Osteocyte (in vitro differentiated cells): Measurements from ENCODE around the gene GMPS. TPM values are rescaled to one million over a fixed set of nuclear protein-coding genes. Genes with fewer than 3 reads are reported as not detected.
"Not testable (repeated sequence)": the region's sequence is repeated elsewhere in the genome, so short reads cannot be mapped to it uniquely, and the experiment has no call there.

ENCODE experiments used
- DNase-seq: peaks from one replicate; pipeline ENCODE4 v3.0.0; 2021; ENCODE audit warnings: mixed read lengths; ENCODE audit not compliant: unreplicated experiment; ENCODE audit errors: extremely low spot score
- H3K27ac Mint-ChIP-seq: one replicate; pipeline ENCODE4 v1.8.0; 2021; ENCODE audit warnings: mild to moderate bottlenecking, mixed read lengths; ENCODE audit not compliant: unreplicated experiment
- H3K27me3 Mint-ChIP-seq: one replicate; pipeline ENCODE4 v1.8.0; 2021; ENCODE audit warnings: mixed read lengths; ENCODE audit not compliant: unreplicated experiment
- H3K36me3 Mint-ChIP-seq: one replicate; pipeline ENCODE4 v1.8.0; 2021; ENCODE audit warnings: mixed read lengths; ENCODE audit not compliant: unreplicated experiment
- H3K4me1 Mint-ChIP-seq: one replicate; pipeline ENCODE4 v1.8.0; 2021; ENCODE audit warnings: mixed read lengths; ENCODE audit not compliant: unreplicated experiment
- H3K4me3 Mint-ChIP-seq: one replicate; pipeline ENCODE4 v1.8.0; 2021; ENCODE audit warnings: mild to moderate bottlenecking, moderate library complexity, mixed read lengths; ENCODE audit not compliant: unreplicated experiment
- H3K9me3 Mint-ChIP-seq: one replicate; pipeline ENCODE4 v1.8.0; 2021; ENCODE audit warnings: mixed read lengths; ENCODE audit not compliant: unreplicated experiment
- total RNA-seq: library from RNA; stranded (reverse); gene quantifications from 2 replicates; pipeline ENCODE4 v1.2.1, GENCODE V29; 2021
- TF ChIP-seq, protein P1 (sequence below): fragments of 200-600 bp; sonication (generic); IDR thresholded peaks from 2 replicates; pipeline ENCODE4 v1.5.0; 2021; ENCODE audit warnings: antibody characterized with exemption, mild to moderate bottlenecking, moderate library complexity

GMPS gene
- total RNA-seq, 1 donor from 2014 or later: 60.8 TPM

DNA sequence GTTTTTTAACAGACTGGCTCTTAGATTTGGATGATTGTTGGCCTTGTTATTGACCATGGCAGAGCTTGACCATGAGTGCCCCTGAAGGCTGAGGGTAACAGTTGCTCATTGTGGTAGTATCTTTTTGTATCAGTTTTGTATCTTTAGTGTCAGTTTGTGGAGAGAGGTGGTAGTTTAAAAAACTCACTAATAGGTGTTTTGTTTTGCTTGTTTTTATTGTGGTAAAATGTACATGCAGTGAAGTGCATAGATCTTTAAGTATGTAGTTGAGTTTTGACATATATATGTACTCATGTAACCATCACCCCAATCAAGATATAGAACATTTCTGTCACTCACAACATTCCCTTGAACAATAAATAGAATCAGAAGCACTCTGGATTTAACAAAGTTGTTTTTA lies 9.8 kb downstream of the GMPS start:
- no peak for DNase-seq
- TF ChIP-seq, protein P1, sequence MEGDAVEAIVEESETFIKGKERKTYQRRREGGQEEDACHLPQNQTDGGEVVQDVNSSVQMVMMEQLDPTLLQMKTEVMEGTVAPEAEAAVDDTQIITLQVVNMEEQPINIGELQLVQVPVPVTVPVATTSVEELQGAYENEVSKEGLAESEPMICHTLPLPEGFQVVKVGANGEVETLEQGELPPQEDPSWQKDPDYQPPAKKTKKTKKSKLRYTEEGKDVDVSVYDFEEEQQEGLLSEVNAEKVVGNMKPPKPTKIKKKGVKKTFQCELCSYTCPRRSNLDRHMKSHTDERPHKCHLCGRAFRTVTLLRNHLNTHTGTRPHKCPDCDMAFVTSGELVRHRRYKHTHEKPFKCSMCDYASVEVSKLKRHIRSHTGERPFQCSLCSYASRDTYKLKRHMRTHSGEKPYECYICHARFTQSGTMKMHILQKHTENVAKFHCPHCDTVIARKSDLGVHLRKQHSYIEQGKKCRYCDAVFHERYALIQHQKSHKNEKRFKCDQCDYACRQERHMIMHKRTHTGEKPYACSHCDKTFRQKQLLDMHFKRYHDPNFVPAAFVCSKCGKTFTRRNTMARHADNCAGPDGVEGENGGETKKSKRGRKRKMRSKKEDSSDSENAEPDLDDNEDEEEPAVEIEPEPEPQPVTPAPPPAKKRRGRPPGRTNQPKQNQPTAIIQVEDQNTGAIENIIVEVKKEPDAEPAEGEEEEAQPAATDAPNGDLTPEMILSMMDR: no peak
- H3K4me1 Mint-ChIP-seq: peaks cover 17% of the 10 kb centered on the region
- no peaks in the 10 kb centered on the region for H3K27me3 Mint-ChIP-seq
- no peak overlapping the region for H3K27ac Mint-ChIP-seq
- H3K4me3 Mint-ChIP-seq: no peak overlapping the region
- H3K9me3 Mint-ChIP-seq: no peaks in the 10 kb centered on the region
- H3K36me3 Mint-ChIP-seq: no peaks in the 10 kb centered on the region

DNA sequence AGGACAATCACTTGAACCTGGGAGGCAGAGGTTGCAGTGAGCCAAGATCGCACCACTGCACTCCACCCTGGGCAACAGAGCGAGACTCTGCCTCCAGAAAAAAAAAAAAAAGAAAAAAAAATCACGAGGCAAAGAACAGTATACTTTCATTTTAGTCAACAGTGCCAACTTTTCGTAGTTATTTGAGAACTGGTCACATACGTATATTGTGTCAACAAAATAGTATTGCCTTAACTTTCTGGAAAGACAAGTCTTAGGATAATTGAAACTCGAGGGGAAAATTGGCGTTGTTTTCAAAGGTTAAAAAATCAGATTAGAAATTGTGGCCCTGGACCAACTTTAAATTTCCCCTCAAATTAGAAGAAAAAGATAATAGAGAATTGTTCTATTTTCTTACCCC lies 13.8 kb downstream of the GMPS start:
- Mint-ChIP-seq H3K9me3 (no peaks in the 10 kb centered on the region), H3K27me3 (no peaks in the 10 kb centered on the region), H3K27ac (no peak overlapping the region), H3K36me3 (no peaks in the 10 kb centered on the region), H3K4me1 (peaks cover 17% of the 10 kb centered on the region), H3K4me3 (no peak overlapping the region)
- DNase-seq: no peak
- TF ChIP-seq, protein P1: no peak

DNA sequence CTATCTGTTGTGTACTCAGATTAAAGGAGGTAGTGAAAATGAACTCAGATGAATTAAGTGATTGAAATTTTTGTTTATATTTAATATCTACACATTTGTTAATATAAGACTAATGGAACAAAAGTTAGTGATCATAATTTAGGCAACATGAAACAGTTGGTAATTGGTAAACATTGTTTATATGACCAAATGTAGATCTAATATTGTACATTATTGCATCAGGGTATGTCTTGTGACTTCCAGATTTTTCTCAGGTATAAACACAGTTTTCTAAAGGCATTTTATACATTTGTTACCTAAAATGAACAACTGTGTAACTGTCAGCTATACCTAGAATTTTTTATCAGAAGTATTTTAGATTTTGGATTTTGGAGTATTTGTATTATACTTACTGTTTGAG lies 14.8 kb downstream of the GMPS start:
- Mint-ChIP-seq H3K27me3 (no peaks in the 10 kb centered on the region), H3K4me1 (peaks cover 20% of the 10 kb centered on the region), H3K27ac (no peak overlapping the region), H3K36me3 (no peaks in the 10 kb centered on the region), H3K4me3 (no peak overlapping the region), H3K9me3 (no peaks in the 10 kb centered on the region)
- TF ChIP-seq, protein P1: no peak
- no peak for DNase-seq

DNA sequence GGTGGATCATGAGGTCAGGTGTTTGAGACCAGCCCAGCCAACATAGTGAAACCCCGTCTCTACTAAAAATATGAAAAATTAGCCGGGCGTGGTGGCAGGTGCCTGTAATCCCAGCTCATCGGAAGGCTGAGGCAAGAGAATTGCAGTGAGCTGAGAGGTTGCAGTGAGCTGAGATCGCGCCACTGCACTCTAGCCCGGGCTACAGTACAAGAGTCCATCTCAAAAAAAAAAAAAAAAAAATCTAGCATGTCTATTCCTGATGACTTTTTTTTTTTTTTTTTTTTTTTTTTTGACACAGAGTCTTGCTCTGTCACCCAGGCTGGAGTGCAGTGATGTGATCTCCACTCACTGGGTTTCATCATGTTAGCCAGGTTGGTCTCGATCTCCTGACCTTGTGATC lies 15.9 kb downstream of the GMPS start:
- not testable (repeated sequence) for DNase-seq, H3K9me3 Mint-ChIP-seq, H3K27me3 Mint-ChIP-seq, H3K36me3 Mint-ChIP-seq, H3K4me3 Mint-ChIP-seq
- Mint-ChIP-seq H3K27ac (peak overlapping the region; percentile 14), H3K4me1 (peaks cover 26% of the 10 kb centered on the region)

DNA sequence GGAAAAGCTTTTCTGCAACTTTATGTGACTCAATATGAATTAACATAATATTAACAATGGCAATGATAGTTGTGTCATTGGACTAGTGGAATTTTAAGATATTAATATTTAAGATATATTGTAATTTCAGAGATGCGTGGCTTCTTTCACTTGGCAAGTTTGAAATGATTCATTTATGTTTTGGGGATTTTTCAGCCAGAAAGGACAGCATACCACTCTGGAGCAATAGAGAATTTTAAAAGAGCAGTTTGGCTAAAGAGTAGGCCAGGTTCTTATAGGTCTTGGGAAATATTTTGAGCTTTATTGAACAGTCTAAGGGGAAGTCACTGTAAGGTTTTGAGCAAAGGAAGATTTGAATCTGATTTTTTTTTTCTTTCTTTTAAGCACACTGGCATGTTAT lies 16.5 kb downstream of the GMPS start:
- no peaks in the 10 kb centered on the region for H3K9me3 Mint-ChIP-seq
- TF ChIP-seq, protein P1: no peak

DNA sequence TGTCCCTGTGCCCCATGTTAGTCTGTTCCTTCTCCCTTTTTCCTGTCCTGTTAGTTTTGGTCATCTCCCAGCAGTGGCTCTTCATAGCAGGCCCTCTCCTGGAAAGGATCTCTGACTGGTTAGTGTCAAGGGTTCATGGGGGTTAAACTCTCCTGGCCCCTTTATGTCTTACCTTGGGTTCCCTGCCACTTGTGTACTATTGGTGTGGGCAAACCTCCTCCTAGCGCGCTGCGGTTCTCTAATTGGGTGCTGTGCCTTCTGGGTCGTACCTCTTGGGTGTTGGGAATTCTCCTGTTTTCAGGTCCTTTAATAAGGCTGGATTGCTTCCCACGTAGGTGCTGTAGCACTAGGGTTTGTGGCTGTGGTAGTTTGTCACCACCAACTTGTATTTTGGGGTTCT lies 18.8 kb downstream of the GMPS start:
- TF ChIP-seq, protein P1: no peak
- peak overlapping the region; percentile 4 for H3K27ac Mint-ChIP-seq

More for the DNA sequence above, 16.5 kb downstream of the GMPS start:
- Mint-ChIP-seq H3K4me1 (peaks cover 26% of the 10 kb centered on the region), H3K4me3 (no peak overlapping the region), H3K27me3 (no peaks in the 10 kb centered on the region), H3K27ac (no peak overlapping the region), H3K36me3 (no peaks in the 10 kb centered on the region)
- DNase-seq: no peak

More for the DNA sequence above, 18.8 kb downstream of the GMPS start:
- no peak overlapping the region for H3K4me3 Mint-ChIP-seq
- no peaks in the 10 kb centered on the region for H3K9me3 Mint-ChIP-seq
- no peak for DNase-seq
- peaks cover 22% of the 10 kb centered on the region for H3K4me1 Mint-ChIP-seq
- no peaks in the 10 kb centered on the region for H3K27me3 Mint-ChIP-seq
- peaks cover 6% of the 10 kb centered on the region for H3K36me3 Mint-ChIP-seq
